Thymus (tissue), 11 donors: ENCODE measurements around the gene CPNE8. TPM values are rescaled to one million over a fixed set of nuclear protein-coding genes. Genes with fewer than 3 reads are reported as not detected.
"Not testable (repeated sequence)": the region's sequence is repeated elsewhere in the genome, so short reads cannot be mapped to it uniquely, and the experiment has no call there.

Experiments used
- DNase-seq, 9 donors: peaks; one replicate each; pipeline ENCODE4 v3.0.0-alpha.2; 2013; ENCODE audit warnings: low spot score in 9 of 9, low read depth in 6 of 9, missing footprints in 1 of 9
- H3K27ac ChIP-seq, 2 donors: one replicate each; pipeline ENCODE4 v1.5.1; 2013; ENCODE audit warnings: control low read depth in 1 of 2, low read depth in 1 of 2, low read length in 1 of 2, mild to moderate bottlenecking in 1 of 2, moderate library complexity in 1 of 2
- H3K27me3 ChIP-seq, 2 donors: one replicate each; pipeline ENCODE4 v1.5.1; 2013; ENCODE audit warnings: low read length in 1 of 2; ENCODE audit not compliant: control insufficient read depth in 2 of 2, insufficient read depth in 1 of 2
- H3K36me3 ChIP-seq, 2 donors: one replicate each; pipeline ENCODE4 v1.5.1; 2013; ENCODE audit warnings: low read length in 1 of 2, mild to moderate bottlenecking in 1 of 2, moderate library complexity in 1 of 2; ENCODE audit not compliant: control insufficient read depth in 2 of 2, insufficient read depth in 2 of 2
- H3K4me1 ChIP-seq, 2 donors: one replicate each; pipeline ENCODE4 v1.5.1; 2013; ENCODE audit warnings: low read length in 2 of 2; ENCODE audit not compliant: control insufficient read depth in 2 of 2, insufficient read depth in 2 of 2
- H3K4me3 ChIP-seq, 2 donors: one replicate each; pipeline ENCODE4 v1.5.1; 2013; ENCODE audit warnings: low read length in 2 of 2, control low read depth in 1 of 2, mild to moderate bottlenecking in 1 of 2
- H3K9me3 ChIP-seq, 2 donors: one replicate each; pipeline ENCODE4 v1.5.1; 2013; ENCODE audit warnings: low read length in 1 of 2, mild to moderate bottlenecking in 1 of 2; ENCODE audit not compliant: control insufficient read depth in 2 of 2, insufficient read depth in 1 of 2
- WGBS: extraction: QIAGEN DNeasy Blood & Tissue Kit; methylation state at CpG from one replicate; pipeline ENCODE4 v1.1.7; 2013; 5-methylcytosine and 5-hydroxymethylcytosine counted together
- polyA plus RNA-seq: library from polyadenylated mRNA; stranded (reverse); fragments of 200-250 nt; gene quantifications from one replicate; pipeline ENCODE4 v1.2.3, GENCODE V29; 2013
- total RNA-seq: library from RNA; stranded (reverse); fragments of 120-200 nt; gene quantifications from one replicate; pipeline ENCODE4 v1.2.4, GENCODE V29; 2013
- donor health status: healthy.

CPNE8 gene
- total and polyA plus RNA-seq, 2 donors, result 5.1 to 13.4 TPM

- peak in 7 of 9 donors; percentile 4 to 61 (median 11) for DNase-seq
- Histone ChIP-seq H3K4me3 (peak overlapping the region in 1 of 2 donors; percentile 6), H3K36me3 (no peaks in the 10 kb centered on the region), H3K9me3 (no peaks in the 10 kb centered on the region), H3K27ac (no peak overlapping the region), H3K27me3 (no peaks in the 10 kb centered on the region), H3K4me1 (no peaks in the 10 kb centered on the region)
- 78% methylated on average over 1 of the region's 1 CpG for WGBS
Measured at GRCh38 chr12:38771871-38772270, 133.5 kb downstream of the CPNE8 start.

- no peak overlapping the region for H3K4me3 ChIP-seq
- H3K4me1 ChIP-seq, result no peaks in the 10 kb centered on the region
- H3K27ac ChIP-seq, result no peak overlapping the region
- H3K27me3 ChIP-seq, result no peaks in the 10 kb centered on the region
- DNase-seq, result no peak
- H3K9me3 ChIP-seq, result no peaks in the 10 kb centered on the region
- 94% methylated on average over 3 of the region's 3 CpGs for WGBS
- H3K36me3 ChIP-seq, result no peaks in the 10 kb centered on the region
Measured at GRCh38 chr12:38761636-38762342, 143.6 kb downstream of the CPNE8 start.

GRCh38 chr12:38761111-38761510 is 144.3 kb downstream of the CPNE8 start:
- Histone ChIP-seq H3K4me1 (no peaks in the 10 kb centered on the region), H3K36me3 (no peaks in the 10 kb centered on the region), H3K4me3 (no peak overlapping the region), H3K27me3 (no peaks in the 10 kb centered on the region), H3K27ac (no peak overlapping the region), H3K9me3 (no peaks in the 10 kb centered on the region)
- DNase-seq, result no peak
- 100% methylated on average over 1 of the region's 1 CpG for WGBS

GRCh38 chr12:38759621-38760020 is 145.8 kb downstream of the CPNE8 start:
- no peak overlapping the region for H3K4me3 ChIP-seq
- no peaks in the 10 kb centered on the region for H3K4me1 ChIP-seq
- no peaks in the 10 kb centered on the region for H3K36me3 ChIP-seq
- DNase-seq, result no peak
- no peak overlapping the region for H3K27ac ChIP-seq
- H3K27me3 ChIP-seq, result no peaks in the 10 kb centered on the region
- no peaks in the 10 kb centered on the region for H3K9me3 ChIP-seq

GRCh38 chr12:38746744-38747143 is 158.6 kb downstream of the CPNE8 start:
- DNase-seq, result no peak
- 72% methylated on average over 2 of the region's 2 CpGs for WGBS
- Histone ChIP-seq H3K4me1 (no peaks in the 10 kb centered on the region), H3K4me3 (no peak overlapping the region), H3K36me3 (no peaks in the 10 kb centered on the region), H3K27ac (no peak overlapping the region), H3K9me3 (no peaks in the 10 kb centered on the region), H3K27me3 (no peaks in the 10 kb centered on the region)

GRCh38 chr12:38745601-38746000 is 159.8 kb downstream of the CPNE8 start:
- no peaks in the 10 kb centered on the region for H3K4me1 ChIP-seq
- WGBS, result 94% methylated on average over 4 of the region's 4 CpGs

GRCh38 chr12:38744041-38744440 is 161.3 kb downstream of the CPNE8 start:
- Histone ChIP-seq H3K4me3 (no peak overlapping the region), H3K36me3 (no peaks in the 10 kb centered on the region), H3K9me3 (no peaks in the 10 kb centered on the region), H3K4me1 (no peaks in the 10 kb centered on the region), H3K27ac (no peak overlapping the region), H3K27me3 (no peaks in the 10 kb centered on the region)
- 85% methylated on average over 4 of the region's 4 CpGs for WGBS
- no peak for DNase-seq

More at GRCh38 chr12:38745601-38746000, 159.8 kb downstream of the CPNE8 start:
- H3K27me3 ChIP-seq, result no peaks in the 10 kb centered on the region
- H3K4me3 ChIP-seq, result no peak overlapping the region
- DNase-seq, result no peak
- H3K9me3 ChIP-seq, result no peaks in the 10 kb centered on the region
- no peak overlapping the region for H3K27ac ChIP-seq
- H3K36me3 ChIP-seq, result no peaks in the 10 kb centered on the region

- H3K4me1 ChIP-seq, H3K36me3 ChIP-seq, H3K27ac ChIP-seq, H3K27me3 ChIP-seq, H3K9me3 ChIP-seq, DNase-seq, H3K4me3 ChIP-seq: not testable (repeated sequence)
- 96% methylated on average over 1 of the region's 1 CpG for WGBS
Measured at GRCh38 chr12:38742496-38742895, 162.9 kb downstream of the CPNE8 start.

GRCh38 chr12:38736821-38737220 is 168.6 kb downstream of the CPNE8 start:
- Histone ChIP-seq H3K36me3 (no peaks in the 10 kb centered on the region), H3K9me3 (no peaks in the 10 kb centered on the region), H3K27me3 (no peaks in the 10 kb centered on the region), H3K4me3 (no peak overlapping the region), H3K27ac (no peak overlapping the region), H3K4me1 (no peaks in the 10 kb centered on the region)
- 97% methylated on average over 3 of the region's 3 CpGs for WGBS
- DNase-seq, result no peak
